ENCODE measurements around the gene ARID1A.
"Not testable (repeated sequence)": the region's sequence is repeated elsewhere in the genome, so short reads cannot be mapped to it uniquely, and the experiment has no call there.

GRCh38 chr1:26803932-26804331 is 108.1 kb downstream of the ARID1A start:
- TF ChIP-seq ZFX (IDR thresholded peaks at IDR 0.05); CTCF (conservative IDR thresholded peaks at IDR 0.05): not testable (repeated sequence)

All from C4-2B (cell line).